SK-N-SH treated with all-trans-retinoic acid at 6 μM for 48 hours (cell line): ENCODE results near the gene RAB11FIP4.

ENCODE experiments used
- ARNTL ChIP-seq: fragments of 450-650 bp; formaldehyde crosslinking; IDR thresholded peaks from 2 replicates; pipeline ENCODE4 v1.5.0; 2020; ENCODE audit warnings: low read depth, mild to moderate bottlenecking, moderate library complexity, borderline replicate concordance
- ZNF565 ChIP-seq: fragments of 450-650 bp; formaldehyde crosslinking; conservative IDR thresholded peaks from 2 replicates; pipeline ENCODE4 v1.5.0; 2020; ENCODE audit warnings: low read depth, mild to moderate bottlenecking, moderate library complexity
- TF ChIP-seq, protein P1 (sequence below): fragments of 250-450 bp; sonication (Bioruptor Pico); IDR thresholded peaks from 2 replicates; pipeline ENCODE4 v1.5.0; 2020; ENCODE audit warnings: mild to moderate bottlenecking, moderate library complexity

DNA sequence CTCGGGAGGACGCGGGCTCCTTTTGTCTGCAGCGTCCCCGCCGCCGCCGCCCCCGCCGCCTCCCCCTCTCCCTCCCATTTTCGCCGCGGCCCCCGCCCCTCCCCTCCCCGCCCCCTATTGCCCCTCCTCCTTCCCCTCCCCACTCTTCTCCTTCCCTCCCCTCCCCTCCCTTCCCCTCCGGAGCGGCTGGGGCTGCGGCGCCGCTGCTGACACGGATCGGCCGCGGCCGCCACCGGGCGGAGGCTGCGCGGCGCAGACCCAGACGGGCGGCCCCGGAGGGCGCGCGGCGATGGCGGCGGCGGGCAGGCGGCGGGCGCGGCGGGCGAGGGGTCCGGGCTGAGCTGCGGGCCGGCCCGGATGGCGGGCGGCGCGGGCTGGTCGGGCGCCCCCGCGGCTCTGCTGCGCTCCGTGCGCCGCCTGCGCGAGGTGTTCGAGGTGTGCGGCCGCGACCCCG, at the start of gene RAB11FIP4:
- TF ChIP-seq ARNTL (CRISPR knock-in tag): no peak
- TF ChIP-seq, protein P1, sequence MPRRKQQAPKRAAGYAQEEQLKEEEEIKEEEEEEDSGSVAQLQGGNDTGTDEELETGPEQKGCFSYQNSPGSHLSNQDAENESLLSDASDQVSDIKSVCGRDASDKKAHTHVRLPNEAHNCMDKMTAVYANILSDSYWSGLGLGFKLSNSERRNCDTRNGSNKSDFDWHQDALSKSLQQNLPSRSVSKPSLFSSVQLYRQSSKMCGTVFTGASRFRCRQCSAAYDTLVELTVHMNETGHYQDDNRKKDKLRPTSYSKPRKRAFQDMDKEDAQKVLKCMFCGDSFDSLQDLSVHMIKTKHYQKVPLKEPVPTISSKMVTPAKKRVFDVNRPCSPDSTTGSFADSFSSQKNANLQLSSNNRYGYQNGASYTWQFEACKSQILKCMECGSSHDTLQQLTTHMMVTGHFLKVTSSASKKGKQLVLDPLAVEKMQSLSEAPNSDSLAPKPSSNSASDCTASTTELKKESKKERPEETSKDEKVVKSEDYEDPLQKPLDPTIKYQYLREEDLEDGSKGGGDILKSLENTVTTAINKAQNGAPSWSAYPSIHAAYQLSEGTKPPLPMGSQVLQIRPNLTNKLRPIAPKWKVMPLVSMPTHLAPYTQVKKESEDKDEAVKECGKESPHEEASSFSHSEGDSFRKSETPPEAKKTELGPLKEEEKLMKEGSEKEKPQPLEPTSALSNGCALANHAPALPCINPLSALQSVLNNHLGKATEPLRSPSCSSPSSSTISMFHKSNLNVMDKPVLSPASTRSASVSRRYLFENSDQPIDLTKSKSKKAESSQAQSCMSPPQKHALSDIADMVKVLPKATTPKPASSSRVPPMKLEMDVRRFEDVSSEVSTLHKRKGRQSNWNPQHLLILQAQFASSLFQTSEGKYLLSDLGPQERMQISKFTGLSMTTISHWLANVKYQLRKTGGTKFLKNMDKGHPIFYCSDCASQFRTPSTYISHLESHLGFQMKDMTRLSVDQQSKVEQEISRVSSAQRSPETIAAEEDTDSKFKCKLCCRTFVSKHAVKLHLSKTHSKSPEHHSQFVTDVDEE (CRISPR knock-in tag): no peak
- TF ChIP-seq ZNF565 (CRISPR knock-in tag): no peak
